GM23338 (cell line): ENCODE measurements around the gene ME3. TPM values are rescaled to one million over a fixed set of nuclear protein-coding genes. Genes with fewer than 3 reads are reported as not detected.

Experiments used
- ATAC-seq: fragments of 200-7000 bp; cut with Tn5 transposase; 3 replicates; pipeline ENCODE4 v1.9.1; 2020
- DNase-seq: peaks from one replicate; pipeline ENCODE4 v3.0.0-alpha.2; 2015; ENCODE audit warnings: low spot score
- H2AFZ ChIP-seq: fragments of 200-600 bp; sonication (generic); 2 replicates; pipeline ENCODE4 v1.8.0; 2016; ENCODE audit warnings: antibody characterized with exemption, mild to moderate bottlenecking, moderate library complexity
- H3F3A ChIP-seq: fragments of 200-600 bp; sonication (generic); replicated peaks from 2 replicates; pipeline ENCODE4 v1.8.0; 2017; ENCODE audit warnings: antibody characterized with exemption, mixed run types, low read depth
- H3K27ac ChIP-seq: fragments of 200-600 bp; sonication (generic); 2 replicates; pipeline ENCODE4 v1.6.1; 2016; ENCODE audit warnings: low read depth
- H3K27me3 ChIP-seq: fragments of 200-600 bp; sonication (generic); 2 replicates; pipeline ENCODE4 v1.8.0; 2016; ENCODE audit warnings: mild to moderate bottlenecking, mixed run types, moderate library complexity; ENCODE audit not compliant: insufficient read depth
- H3K36me3 ChIP-seq: fragments of 200-600 bp; sonication (generic); 2 replicates; pipeline ENCODE4 v1.8.0; 2016; ENCODE audit warnings: mild to moderate bottlenecking; ENCODE audit not compliant: insufficient read depth
- H3K4me1 ChIP-seq: fragments of 200-600 bp; sonication (generic); 2 replicates; pipeline ENCODE4 v1.8.0; 2016; ENCODE audit warnings: mild to moderate bottlenecking, moderate library complexity; ENCODE audit not compliant: insufficient read depth
- H3K4me2 ChIP-seq: fragments of 200-600 bp; sonication (generic); 2 replicates; pipeline ENCODE4 v1.7.1; 2017; ENCODE audit warnings: mixed run types
- H3K4me3 ChIP-seq: fragments of 200-600 bp; sonication (generic); 2 replicates; pipeline ENCODE4 v1.6.1; 2016; ENCODE audit warnings: mixed run types
- H3K79me2 ChIP-seq: fragments of 200-600 bp; sonication (generic); replicated peaks from 2 replicates; pipeline ENCODE4 v1.8.0; 2017; ENCODE audit warnings: mild to moderate bottlenecking; ENCODE audit not compliant: insufficient read depth
- H3K9me2 ChIP-seq: fragments of 200-600 bp; sonication (generic); 2 replicates; pipeline ENCODE4 v1.8.0; 2017; ENCODE audit not compliant: insufficient read depth
- H4K20me1 ChIP-seq: fragments of 200-600 bp; sonication (generic); replicated peaks from 2 replicates; pipeline ENCODE4 v1.8.0; 2017; ENCODE audit warnings: mild to moderate bottlenecking; ENCODE audit not compliant: insufficient read depth
- H3K27ac Mint-ChIP-seq: 2 replicates; pipeline ENCODE4 v1.8.0; 2020; ENCODE audit warnings: inconsistent platforms, mild to moderate bottlenecking, moderate library complexity, mixed read lengths
- H3K27me3 Mint-ChIP-seq: 3 replicates; pipeline ENCODE4 v1.8.0; 2022; ENCODE audit warnings: low read depth, mild to moderate bottlenecking, moderate library complexity, mixed read lengths, inconsistent platforms; ENCODE audit not compliant: insufficient read depth, poor library complexity
- H3K36me3 Mint-ChIP-seq: 3 replicates; pipeline ENCODE4 v1.8.0; 2021; ENCODE audit warnings: low read depth, mild to moderate bottlenecking, inconsistent platforms, moderate library complexity, mixed read lengths
- H3K4me1 Mint-ChIP-seq: 3 replicates; pipeline ENCODE4 v1.8.0; 2020; ENCODE audit warnings: mild to moderate bottlenecking, inconsistent platforms, mixed read lengths
- H3K4me3 Mint-ChIP-seq: 3 replicates; pipeline ENCODE4 v1.8.0; 2021; ENCODE audit warnings: moderate library complexity, mild to moderate bottlenecking, inconsistent platforms, mixed read lengths
- H3K9me3 Mint-ChIP-seq: 3 replicates; pipeline ENCODE4 v1.8.0; 2020; ENCODE audit warnings: moderate library complexity, mild to moderate bottlenecking, inconsistent platforms, mixed read lengths
- CREB1 ChIP-seq: fragments of 250-450 bp; sonication (Bioruptor Pico); IDR thresholded peaks from 2 replicates; pipeline ENCODE4 v1.5.0; 2020; ENCODE audit warnings: low read depth, mild to moderate bottlenecking, moderate library complexity
- EZH2 ChIP-seq: fragments of 200-600 bp; sonication (generic); IDR thresholded peaks from one replicate; pipeline ENCODE4 v1.8.0; 2017; ENCODE audit warnings: antibody characterized with exemption, mild to moderate bottlenecking, low read depth; ENCODE audit not compliant: unreplicated experiment
- EZH2phosphoT487 ChIP-seq: fragments of 200-600 bp; sonication (generic); IDR thresholded peaks from one replicate; pipeline ENCODE4 v1.8.1; 2018; ENCODE audit warnings: antibody characterized with exemption; ENCODE audit not compliant: unreplicated experiment
- JUNB ChIP-seq: IDR thresholded peaks from one replicate; pipeline ENCODE4 v1.6.1; 2016; ENCODE audit warnings: antibody characterized with exemption; ENCODE audit not compliant: unreplicated experiment
- NANOG ChIP-seq: IDR thresholded peaks from 2 replicates; pipeline ENCODE4 v1.6.1; 2016; ENCODE audit warnings: antibody characterized with exemption, borderline replicate concordance
- POLR2AphosphoS5 ChIP-seq: IDR thresholded peaks from 2 replicates; pipeline ENCODE4 v1.6.1; 2016; ENCODE audit warnings: antibody characterized with exemption, low read depth
- STAT1 ChIP-seq: IDR thresholded peaks from one replicate; pipeline ENCODE4 v1.6.1; 2016; ENCODE audit warnings: antibody characterized with exemption; ENCODE audit not compliant: unreplicated experiment
- ZNF114 ChIP-seq: fragments of 250-450 bp; sonication (Bioruptor Pico); IDR thresholded peaks from 2 replicates; pipeline ENCODE4 v1.5.0; 2020; ENCODE audit warnings: mild to moderate bottlenecking, moderate library complexity
- ZNF331 ChIP-seq: fragments of 250-450 bp; sonication (Bioruptor Pico); IDR thresholded peaks from 2 replicates; pipeline ENCODE4 v1.5.0; 2020; ENCODE audit warnings: low read depth, mild to moderate bottlenecking, moderate library complexity
- polyA plus RNA-seq: library from polyadenylated mRNA; unstranded; fragments of >200 nt; fragmentation: Nextera tagmentation; extraction: Ambion mirVana; gene quantifications from 2 replicates; pipeline ENCODE4 v1.2.1, GENCODE V29; 2016
- total RNA-seq: library from RNA; depleted of rRNA; stranded (reverse); fragments of >200 nt; shearing (Covaris generic); gene quantifications from 2 replicates; pipeline ENCODE4 v1.2.3, GENCODE V29; 2014
- TF ChIP-seq, protein P1 (sequence below), 2 experiments: fragments of 200-600 bp in 1 of 2; sonication (generic) in 1 of 2; conservative IDR thresholded peaks; 2 replicates each; pipeline versions ENCODE4 v1.5.1 to v1.6.1; 2016 to 2017; ENCODE audit warnings: antibody characterized with exemption in 2 of 2, low read depth in 2 of 2, mild to moderate bottlenecking in 2 of 2, moderate library complexity in 1 of 2
- TF ChIP-seq, protein P2 (sequence below): IDR thresholded peaks from one replicate; pipeline ENCODE4 v1.6.1; 2018; ENCODE audit warnings: antibody characterized with exemption; ENCODE audit not compliant: unreplicated experiment

The ME3 gene
- total and polyA plus RNA-seq, 2 experiments from 2014 or later, result 1.3 to 4.0 TPM

DNA sequence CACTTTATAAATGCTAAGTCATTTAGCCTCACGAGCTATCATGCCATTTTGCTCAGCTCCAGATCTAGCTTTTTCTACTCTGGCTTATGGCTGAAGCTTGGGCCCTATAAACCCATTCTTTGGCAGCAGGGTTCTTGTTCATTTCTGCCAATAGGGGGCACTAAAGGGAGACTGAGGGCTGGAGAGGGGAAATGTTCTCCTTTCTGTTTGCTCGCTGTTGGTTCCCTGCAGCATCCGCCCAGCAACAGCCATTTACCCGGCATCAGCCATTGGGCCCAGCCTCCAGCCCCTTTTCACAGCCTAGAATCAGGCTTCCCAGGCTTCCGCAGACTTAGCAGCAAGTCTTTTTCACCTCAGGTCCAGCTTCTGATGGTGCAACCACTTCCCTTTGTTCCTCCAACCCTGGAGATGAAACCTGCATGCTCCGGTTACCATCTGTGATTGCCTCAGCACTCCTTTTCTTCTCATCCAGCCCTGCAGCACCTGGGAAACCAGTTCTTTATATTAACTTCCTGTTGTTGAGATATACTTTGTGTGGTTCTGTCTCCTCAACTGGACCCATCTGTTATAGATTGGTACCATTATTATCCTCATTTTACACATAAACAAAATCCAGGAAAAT lies 4.2 kb upstream of the ME3 start:
- no peak for TF ChIP-seq CREB1
- TF ChIP-seq, protein P1, sequence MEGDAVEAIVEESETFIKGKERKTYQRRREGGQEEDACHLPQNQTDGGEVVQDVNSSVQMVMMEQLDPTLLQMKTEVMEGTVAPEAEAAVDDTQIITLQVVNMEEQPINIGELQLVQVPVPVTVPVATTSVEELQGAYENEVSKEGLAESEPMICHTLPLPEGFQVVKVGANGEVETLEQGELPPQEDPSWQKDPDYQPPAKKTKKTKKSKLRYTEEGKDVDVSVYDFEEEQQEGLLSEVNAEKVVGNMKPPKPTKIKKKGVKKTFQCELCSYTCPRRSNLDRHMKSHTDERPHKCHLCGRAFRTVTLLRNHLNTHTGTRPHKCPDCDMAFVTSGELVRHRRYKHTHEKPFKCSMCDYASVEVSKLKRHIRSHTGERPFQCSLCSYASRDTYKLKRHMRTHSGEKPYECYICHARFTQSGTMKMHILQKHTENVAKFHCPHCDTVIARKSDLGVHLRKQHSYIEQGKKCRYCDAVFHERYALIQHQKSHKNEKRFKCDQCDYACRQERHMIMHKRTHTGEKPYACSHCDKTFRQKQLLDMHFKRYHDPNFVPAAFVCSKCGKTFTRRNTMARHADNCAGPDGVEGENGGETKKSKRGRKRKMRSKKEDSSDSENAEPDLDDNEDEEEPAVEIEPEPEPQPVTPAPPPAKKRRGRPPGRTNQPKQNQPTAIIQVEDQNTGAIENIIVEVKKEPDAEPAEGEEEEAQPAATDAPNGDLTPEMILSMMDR (conservative IDR thresholded peaks at IDR 0.05; ENCODE audit: low read depth in 2 of 2), result peak; percentile 75 to 79
- Histone ChIP-seq H3K27ac (no peak overlapping the region), H3K79me2 (no peaks in the 10 kb centered on the region), H3K4me2 (no peak overlapping the region), H3K9me2 (peaks cover 8% of the 10 kb centered on the region; the same call in 1 of the 2 replicates), H3K27me3 (peaks cover 32% of the 10 kb centered on the region), H3K36me3 (no peaks in the 10 kb centered on the region), H2AFZ (peak overlapping the region; percentile 88), H3K4me1 (peaks cover 9% of the 10 kb centered on the region; the same call in 1 of the 2 replicates), H3F3A (no peaks in the 10 kb centered on the region), H3K4me3 (no peak overlapping the region), H4K20me1 (no peaks in the 10 kb centered on the region)
- H3K4me1 Mint-ChIP-seq, result peaks cover 29% of the 10 kb centered on the region
- no peak overlapping the region for H3K4me3 Mint-ChIP-seq
- no peaks in the 10 kb centered on the region for H3K9me3 Mint-ChIP-seq
- peaks cover 20% of the 10 kb centered on the region for H3K27me3 Mint-ChIP-seq
- ATAC-seq (peak; percentile 64), DNase-seq (peak; percentile 93)
- no peak overlapping the region for H3K27ac Mint-ChIP-seq
- H3K36me3 Mint-ChIP-seq, result no peaks in the 10 kb centered on the region

DNA sequence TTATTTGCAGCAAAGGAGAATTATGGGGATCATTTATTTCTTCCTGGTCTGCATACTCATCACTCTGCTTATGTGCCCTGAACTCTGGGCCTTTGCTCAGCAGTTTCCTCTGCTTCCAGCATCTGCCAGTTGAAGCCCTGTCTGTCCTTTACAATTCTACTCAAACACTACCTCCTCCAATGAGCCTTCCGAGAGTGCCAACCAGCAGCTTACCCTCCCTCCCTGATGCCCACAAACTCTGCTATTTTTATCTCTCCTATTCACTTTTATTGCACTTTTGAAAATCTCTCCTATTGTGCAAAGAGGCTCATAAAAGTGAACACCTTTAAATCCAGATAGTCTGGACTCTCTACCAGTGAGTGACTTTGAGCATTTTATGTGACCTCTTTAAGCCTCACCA lies 3.6 kb upstream of the ME3 start:
- Histone ChIP-seq H3K27me3 (peaks cover 39% of the 10 kb centered on the region), H3K79me2 (no peaks in the 10 kb centered on the region), H4K20me1 (no peaks in the 10 kb centered on the region), H3K36me3 (no peaks in the 10 kb centered on the region), H3K9me2 (peaks cover 8% of the 10 kb centered on the region; the same call in 1 of the 2 replicates), H3F3A (no peaks in the 10 kb centered on the region), H3K4me3 (no peak overlapping the region), H3K4me1 (peaks cover 13% of the 10 kb centered on the region), H2AFZ (0 out of 2 replicates have a peak overlapping the region, but pooled peaks have one; percentile 5), H3K27ac (no peak overlapping the region), H3K4me2 (no peak overlapping the region)
- H3K27ac Mint-ChIP-seq, result no peak overlapping the region
- no peak overlapping the region for H3K4me3 Mint-ChIP-seq
- peaks cover 33% of the 10 kb centered on the region for H3K4me1 Mint-ChIP-seq
- ATAC-seq (no peak), DNase-seq (no peak)
- no peaks in the 10 kb centered on the region for H3K9me3 Mint-ChIP-seq
- H3K36me3 Mint-ChIP-seq, result no peaks in the 10 kb centered on the region
- peaks cover 26% of the 10 kb centered on the region for H3K27me3 Mint-ChIP-seq
- TF ChIP-seq EZH2 (no peak), ZNF114 (no peak), JUNB (no peak), CREB1 (no peak), POLR2AphosphoS5 (no peak), ZNF331 (CRISPR knock-in tag) (no peak), EZH2phosphoT487 (no peak), NANOG (no peak), STAT1 (no peak)
- TF ChIP-seq, protein P2, sequence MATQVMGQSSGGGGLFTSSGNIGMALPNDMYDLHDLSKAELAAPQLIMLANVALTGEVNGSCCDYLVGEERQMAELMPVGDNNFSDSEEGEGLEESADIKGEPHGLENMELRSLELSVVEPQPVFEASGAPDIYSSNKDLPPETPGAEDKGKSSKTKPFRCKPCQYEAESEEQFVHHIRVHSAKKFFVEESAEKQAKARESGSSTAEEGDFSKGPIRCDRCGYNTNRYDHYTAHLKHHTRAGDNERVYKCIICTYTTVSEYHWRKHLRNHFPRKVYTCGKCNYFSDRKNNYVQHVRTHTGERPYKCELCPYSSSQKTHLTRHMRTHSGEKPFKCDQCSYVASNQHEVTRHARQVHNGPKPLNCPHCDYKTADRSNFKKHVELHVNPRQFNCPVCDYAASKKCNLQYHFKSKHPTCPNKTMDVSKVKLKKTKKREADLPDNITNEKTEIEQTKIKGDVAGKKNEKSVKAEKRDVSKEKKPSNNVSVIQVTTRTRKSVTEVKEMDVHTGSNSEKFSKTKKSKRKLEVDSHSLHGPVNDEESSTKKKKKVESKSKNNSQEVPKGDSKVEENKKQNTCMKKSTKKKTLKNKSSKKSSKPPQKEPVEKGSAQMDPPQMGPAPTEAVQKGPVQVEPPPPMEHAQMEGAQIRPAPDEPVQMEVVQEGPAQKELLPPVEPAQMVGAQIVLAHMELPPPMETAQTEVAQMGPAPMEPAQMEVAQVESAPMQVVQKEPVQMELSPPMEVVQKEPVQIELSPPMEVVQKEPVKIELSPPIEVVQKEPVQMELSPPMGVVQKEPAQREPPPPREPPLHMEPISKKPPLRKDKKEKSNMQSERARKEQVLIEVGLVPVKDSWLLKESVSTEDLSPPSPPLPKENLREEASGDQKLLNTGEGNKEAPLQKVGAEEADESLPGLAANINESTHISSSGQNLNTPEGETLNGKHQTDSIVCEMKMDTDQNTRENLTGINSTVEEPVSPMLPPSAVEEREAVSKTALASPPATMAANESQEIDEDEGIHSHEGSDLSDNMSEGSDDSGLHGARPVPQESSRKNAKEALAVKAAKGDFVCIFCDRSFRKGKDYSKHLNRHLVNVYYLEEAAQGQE, result no peak
- TF ChIP-seq, protein P1 (conservative IDR thresholded peaks at IDR 0.05; ENCODE audit: low read depth in 2 of 2), result no peak
